IgD-negative memory B cell (primary cell): ENCODE measurements around the gene ZNHIT2. TPM values are rescaled to one million over a fixed set of nuclear protein-coding genes. Genes with fewer than 3 reads are reported as not detected.
"Not testable (repeated sequence)": the region's sequence is repeated elsewhere in the genome, so short reads cannot be mapped to it uniquely, and the experiment has no call there.

Experiments
- H3K27ac Mint-ChIP-seq, 3 donors: one replicate each; pipeline ENCODE4 v1.8.0; 2020 to 2022; ENCODE audit warnings: mild to moderate bottlenecking in 3 of 3, mixed read lengths in 3 of 3, moderate library complexity in 1 of 3
- H3K27me3 Mint-ChIP-seq: one replicate; pipeline ENCODE4 v1.8.0; 2021; ENCODE audit warnings: mixed read lengths
- H3K36me3 Mint-ChIP-seq: one replicate; pipeline ENCODE4 v1.8.0; 2020; ENCODE audit warnings: mild to moderate bottlenecking, mixed read lengths
- H3K4me1 Mint-ChIP-seq, 3 donors: one replicate each; pipeline ENCODE4 v1.8.0; 2020 to 2022; ENCODE audit warnings: mixed read lengths in 3 of 3, mild to moderate bottlenecking in 1 of 3
- H3K4me3 Mint-ChIP-seq, 4 donors: one replicate each; pipeline ENCODE4 v1.8.0; 2020 to 2022; ENCODE audit warnings: mild to moderate bottlenecking in 4 of 4, mixed read lengths in 4 of 4, moderate library complexity in 3 of 4
- H3K9me3 Mint-ChIP-seq, 3 donors: one replicate each; pipeline ENCODE4 v1.8.0; 2020 to 2021; ENCODE audit warnings: mixed read lengths in 3 of 3, mild to moderate bottlenecking in 1 of 3
- polyA plus RNA-seq: library from polyadenylated mRNA; unstranded; fragments of 300-500 nt; fragmentation: Illumina TruSeq; gene quantifications from one replicate; pipeline ENCODE4 v1.2.3, GENCODE V29; 2021

Gene ZNHIT2
- polyA plus RNA-seq: 20.2 TPM

GRCh38 chr11:65117206-65118096 is at the start of gene ZNHIT2:
ZNHIT2 (minus strand) TSS chr11:65117701; CDS start chr11:65117653, 48 bp downstream.
- peak within 1 kb of the TSS; percentile 86 to 96 (median 90) for H3K4me3 Mint-ChIP-seq
- peak within 1 kb of the TSS; percentile 90 to 94 (median 92) for H3K27ac Mint-ChIP-seq
- peaks cover 7% of the 10 kb centered on the region for H3K36me3 Mint-ChIP-seq
- H3K27me3 Mint-ChIP-seq: no peaks in the 10 kb centered on the region
- peaks cover 21 to 41% (median 26%) of the 10 kb centered on the region in 3 donors for H3K4me1 Mint-ChIP-seq
- H3K9me3 Mint-ChIP-seq: no peaks in the 10 kb centered on the region

GRCh38 chr11:65166893-65167292 is 49.4 kb upstream of the ZNHIT2 start:
- Mint-ChIP-seq H3K27me3 (no peaks in the 10 kb centered on the region), H3K4me3 (no peak overlapping the region), H3K9me3 (no peaks in the 10 kb centered on the region), H3K27ac (no peak overlapping the region), H3K36me3 (peaks cover 3% of the 10 kb centered on the region), H3K4me1 (peaks cover 6 to 9% (median 7%) of the 10 kb centered on the region in 3 donors)

DNA sequence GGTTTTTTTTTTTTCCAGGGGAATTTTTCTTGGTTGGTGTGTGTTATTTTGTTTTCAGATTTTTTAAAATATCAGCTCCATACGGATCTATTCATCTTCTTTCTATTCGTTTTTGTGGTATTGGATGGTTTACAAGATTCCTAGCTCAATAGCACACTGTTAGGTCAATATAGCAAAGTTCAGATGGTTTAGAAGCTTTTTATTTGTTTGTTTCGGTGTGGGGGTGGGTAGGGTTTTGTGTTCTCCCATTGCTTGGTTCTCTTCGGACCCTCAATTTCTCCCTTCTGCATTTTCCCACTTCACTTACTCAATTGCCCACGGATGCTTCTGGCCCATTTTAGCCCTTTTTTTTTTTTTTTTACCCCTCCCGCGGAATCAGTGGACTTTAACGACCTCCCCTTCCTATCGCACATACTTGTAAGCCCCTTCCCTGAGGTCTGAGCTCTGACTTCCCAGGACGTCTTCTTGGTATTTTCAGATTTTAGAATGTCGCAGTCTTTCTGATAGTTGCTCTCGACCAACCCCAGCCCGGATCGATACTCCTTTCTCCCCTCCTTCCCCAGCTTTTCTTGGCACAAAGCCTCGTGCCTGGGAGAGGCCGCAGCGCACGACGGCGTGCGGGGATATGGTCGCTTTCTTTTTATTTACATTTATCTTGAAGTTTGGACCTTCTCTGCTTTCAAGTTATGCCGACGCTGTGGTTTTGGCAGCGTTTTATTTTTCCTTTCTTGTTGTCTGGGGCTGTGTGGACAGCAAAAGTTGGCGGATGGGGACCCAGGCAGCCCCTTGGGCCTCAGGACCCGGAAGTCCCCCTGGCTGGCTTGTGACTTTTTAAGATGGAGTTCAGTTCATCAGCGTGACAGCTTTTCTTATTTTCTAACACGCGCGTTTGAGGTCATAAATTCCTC is 48.2 kb upstream of the ZNHIT2 start:
- Mint-ChIP-seq H3K27me3 (no peaks in the 10 kb centered on the region), H3K4me1 (peaks cover 6 to 9% (median 8%) of the 10 kb centered on the region in 3 donors), H3K36me3 (peaks cover 3% of the 10 kb centered on the region), H3K9me3 (no peaks in the 10 kb centered on the region), H3K4me3 (no peak overlapping the region), H3K27ac (peak overlapping the region in 1 of 3 donors; percentile 22)

DNA sequence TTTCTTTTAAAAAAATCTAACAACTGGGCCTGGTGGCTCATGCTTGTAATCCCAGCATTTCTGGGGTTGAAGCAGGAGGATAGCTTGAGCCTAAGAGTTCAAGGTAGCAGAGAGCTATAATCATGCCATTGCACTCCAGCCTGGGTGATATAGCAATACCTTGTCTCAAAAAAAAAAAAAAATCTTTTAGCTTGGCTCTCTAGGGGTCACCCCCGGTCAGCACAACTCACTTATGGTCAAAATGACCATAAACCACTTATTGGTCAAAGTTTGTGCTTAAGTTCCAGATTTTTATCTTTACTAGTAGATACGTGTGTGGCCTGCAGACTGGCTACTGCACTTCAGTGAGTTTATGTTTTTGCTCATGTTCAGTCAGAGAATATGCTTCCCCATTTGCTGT is 46.2 kb upstream of the ZNHIT2 start:
- Mint-ChIP-seq H3K27ac (no peak overlapping the region), H3K36me3 (no peaks in the 10 kb centered on the region)

DNA sequence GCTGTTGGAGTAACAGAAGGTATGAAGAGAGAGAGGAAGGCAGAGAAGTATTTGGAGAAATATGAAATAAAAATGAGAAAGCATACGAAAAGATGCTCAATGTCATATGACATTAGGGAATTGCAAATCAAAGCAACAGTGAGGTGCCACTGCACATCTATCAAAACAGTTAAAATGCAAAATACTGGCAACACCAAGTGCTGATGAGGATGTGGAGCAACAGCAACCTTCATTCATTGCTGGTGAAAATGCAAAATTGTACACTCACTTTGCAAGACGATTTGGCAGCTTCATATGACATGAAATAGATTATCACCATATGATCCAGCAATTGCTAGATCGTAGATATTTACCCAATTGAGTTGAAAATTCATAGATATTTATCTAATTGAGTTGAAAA is 43.1 kb upstream of the ZNHIT2 start:
- Mint-ChIP-seq H3K27me3 (no peaks in the 10 kb centered on the region), H3K4me3 (no peak overlapping the region), H3K4me1 (peaks cover 9 to 13% (median 12%) of the 10 kb centered on the region in 3 donors), H3K27ac (no peak overlapping the region), H3K9me3 (no peaks in the 10 kb centered on the region), H3K36me3 (no peaks in the 10 kb centered on the region)

More for the DNA sequence above, 46.2 kb upstream of the ZNHIT2 start:
- no peaks in the 10 kb centered on the region for H3K9me3 Mint-ChIP-seq
- H3K4me1 Mint-ChIP-seq: peaks cover 9 to 13% (median 12%) of the 10 kb centered on the region in 3 donors
- H3K4me3 Mint-ChIP-seq: no peak overlapping the region
- H3K27me3 Mint-ChIP-seq: no peaks in the 10 kb centered on the region

- no peaks in the 10 kb centered on the region for H3K27me3 Mint-ChIP-seq
- H3K36me3 Mint-ChIP-seq: no peaks in the 10 kb centered on the region
- H3K27ac Mint-ChIP-seq: peak overlapping the region in 1 of 3 donors; percentile 20
- no peaks in the 10 kb centered on the region for H3K9me3 Mint-ChIP-seq
- H3K4me3 Mint-ChIP-seq: peak overlapping the region in 1 of 4 donors; percentile 77
- H3K4me1 Mint-ChIP-seq: peaks cover 9 to 13% (median 12%) of the 10 kb centered on the region in 3 donors
These were observed 41.5 kb upstream of the ZNHIT2 start for GRCh38 chr11:65159012-65159411.

GRCh38 chr11:65157336-65157735 is 39.8 kb upstream of the ZNHIT2 start:
- Mint-ChIP-seq H3K9me3 (no peaks in the 10 kb centered on the region), H3K27ac (no peak overlapping the region)

GRCh38 chr11:65156926-65157325 is 39.4 kb upstream of the ZNHIT2 start:
- H3K9me3 Mint-ChIP-seq: no peaks in the 10 kb centered on the region
- H3K4me3 Mint-ChIP-seq: no peak overlapping the region
- peak overlapping the region in 1 of 3 donors; percentile 18 for H3K27ac Mint-ChIP-seq
- H3K27me3 Mint-ChIP-seq: no peaks in the 10 kb centered on the region
- no peaks in the 10 kb centered on the region for H3K36me3 Mint-ChIP-seq
- H3K4me1 Mint-ChIP-seq: peaks cover 17 to 20% (median 17%) of the 10 kb centered on the region in 3 donors

More at GRCh38 chr11:65157336-65157735, 39.8 kb upstream of the ZNHIT2 start:
- Mint-ChIP-seq H3K4me1 (peaks cover 12 to 17% (median 13%) of the 10 kb centered on the region in 3 donors), H3K36me3 (no peaks in the 10 kb centered on the region), H3K4me3 (no peak overlapping the region), H3K27me3 (no peaks in the 10 kb centered on the region)

DNA sequence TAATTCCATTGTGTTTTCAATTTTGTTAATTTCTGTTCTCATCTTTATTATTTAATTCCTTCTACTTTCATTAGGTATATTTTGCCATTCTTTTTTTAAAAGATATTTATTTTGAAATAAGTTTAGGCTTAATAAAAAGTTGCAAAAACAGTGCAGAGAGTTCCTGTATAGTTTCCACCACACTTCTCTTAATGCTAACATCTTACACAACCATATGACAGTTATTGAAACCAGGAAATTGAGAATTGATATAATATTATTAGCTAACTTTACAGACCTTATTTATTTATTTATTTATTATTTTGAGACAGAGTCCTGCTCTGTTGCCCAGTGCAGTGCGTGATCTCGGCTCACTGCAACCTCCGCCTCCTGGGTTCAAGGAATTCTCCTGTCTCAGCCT is 38.8 kb upstream of the ZNHIT2 start:
- Mint-ChIP-seq H3K27me3 (no peaks in the 10 kb centered on the region), H3K4me1 (peaks cover 18 to 26% (median 22%) of the 10 kb centered on the region in 3 donors), H3K4me3 (no peak overlapping the region), H3K36me3 (no peaks in the 10 kb centered on the region), H3K9me3 (no peaks in the 10 kb centered on the region), H3K27ac (no peak overlapping the region)

- H3K27ac Mint-ChIP-seq: peak overlapping the region in 1 of 3 donors; percentile 18
- peaks cover 1% of the 10 kb centered on the region for H3K27me3 Mint-ChIP-seq
- H3K4me1 Mint-ChIP-seq: peaks cover 10 to 13% (median 12%) of the 10 kb centered on the region in 3 donors
- no peaks in the 10 kb centered on the region for H3K9me3 Mint-ChIP-seq
- peak overlapping the region in 2 of 4 donors; percentile 52 to 72 for H3K4me3 Mint-ChIP-seq
- no peaks in the 10 kb centered on the region for H3K36me3 Mint-ChIP-seq
These were observed 34.6 kb upstream of the ZNHIT2 start for GRCh38 chr11:65152122-65152521.

- Mint-ChIP-seq H3K4me1 (peaks cover 12 to 15% (median 14%) of the 10 kb centered on the region in 3 donors), H3K4me3 (no peak overlapping the region), H3K27ac (no peak overlapping the region), H3K27me3 (peaks cover 1% of the 10 kb centered on the region), H3K36me3 (no peaks in the 10 kb centered on the region), H3K9me3 (no peaks in the 10 kb centered on the region)
These were observed 33.9 kb upstream of the ZNHIT2 start for GRCh38 chr11:65151331-65151899.

DNA sequence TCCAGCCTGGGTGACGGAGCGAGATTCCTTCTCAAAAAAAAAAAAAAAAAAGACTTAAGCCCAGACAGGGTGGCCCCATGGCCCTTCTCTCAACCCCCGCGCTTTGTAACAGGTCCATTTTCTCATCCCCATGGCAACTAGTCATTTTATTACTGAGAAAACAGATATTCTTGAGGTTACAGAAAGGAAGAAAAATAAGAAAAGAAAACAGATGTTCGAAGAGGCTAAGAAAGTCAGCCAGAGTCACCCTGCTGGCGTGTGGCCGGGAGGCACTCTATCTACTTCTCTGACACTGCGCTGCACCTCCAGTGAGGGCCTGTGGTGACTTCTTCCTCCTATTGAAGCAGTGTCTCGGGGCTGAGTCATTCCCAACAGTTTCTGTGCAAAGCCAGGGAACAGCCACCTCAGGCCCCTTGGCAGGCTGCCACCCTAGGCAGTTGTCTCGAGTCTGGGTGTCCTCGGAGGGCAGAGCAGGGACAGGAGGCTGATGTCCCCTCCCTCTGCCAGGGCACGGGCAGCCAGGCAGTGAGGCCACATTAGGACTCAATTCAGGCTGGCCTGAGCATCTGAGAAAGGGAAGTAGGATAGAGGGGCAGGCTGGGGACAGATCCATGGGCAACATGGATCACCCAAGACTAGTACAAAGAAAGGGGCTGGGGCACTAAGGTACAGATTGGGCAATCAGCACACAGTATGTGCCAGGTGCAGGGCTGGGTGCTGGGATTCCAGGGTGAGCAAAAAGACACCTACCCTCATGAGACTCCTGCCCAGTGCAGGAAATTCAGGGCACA is 33.2 kb upstream of the ZNHIT2 start:
- Mint-ChIP-seq H3K4me3 (no peak overlapping the region), H3K27ac (no peak overlapping the region), H3K9me3 (no peaks in the 10 kb centered on the region), H3K27me3 (peaks cover 6% of the 10 kb centered on the region), H3K4me1 (peaks cover 19 to 21% (median 20%) of the 10 kb centered on the region in 3 donors), H3K36me3 (no peaks in the 10 kb centered on the region)

GRCh38 chr11:65150131-65150508 is 32.6 kb upstream of the ZNHIT2 start:
- H3K4me3 Mint-ChIP-seq, H3K27me3 Mint-ChIP-seq, H3K9me3 Mint-ChIP-seq, H3K36me3 Mint-ChIP-seq, H3K27ac Mint-ChIP-seq: not testable (repeated sequence)
- H3K4me1 Mint-ChIP-seq: peaks cover 20 to 25% (median 24%) of the 10 kb centered on the region in 3 donors

GRCh38 chr11:65148657-65149056 is 31.2 kb upstream of the ZNHIT2 start:
- Mint-ChIP-seq H3K4me1 (peaks cover 20 to 26% (median 25%) of the 10 kb centered on the region in 3 donors), H3K27ac (no peak overlapping the region), H3K36me3 (no peaks in the 10 kb centered on the region), H3K9me3 (no peaks in the 10 kb centered on the region), H3K27me3 (peaks cover 10% of the 10 kb centered on the region), H3K4me3 (no peak overlapping the region)
